Stimulated activated CD4-positive, alpha-beta T cell treated with anti-CD3 and anti-CD28 coated beads, Interleukin-1b, Interleukin-23, amount 100 ng/mL, for 1 hour (primary cell): ENCODE data around the gene KLC1.
"Not testable (repeated sequence)": the region's sequence is repeated elsewhere in the genome, so short reads cannot be mapped to it uniquely, and the experiment has no call there.

ENCODE experiments used
- DNase-seq, 2 donors: peaks; one replicate each; pipeline ENCODE4 v3.0.0-alpha.2; 2020; ENCODE audit warnings: low read depth in 2 of 2

KLC1 gene

DNA sequence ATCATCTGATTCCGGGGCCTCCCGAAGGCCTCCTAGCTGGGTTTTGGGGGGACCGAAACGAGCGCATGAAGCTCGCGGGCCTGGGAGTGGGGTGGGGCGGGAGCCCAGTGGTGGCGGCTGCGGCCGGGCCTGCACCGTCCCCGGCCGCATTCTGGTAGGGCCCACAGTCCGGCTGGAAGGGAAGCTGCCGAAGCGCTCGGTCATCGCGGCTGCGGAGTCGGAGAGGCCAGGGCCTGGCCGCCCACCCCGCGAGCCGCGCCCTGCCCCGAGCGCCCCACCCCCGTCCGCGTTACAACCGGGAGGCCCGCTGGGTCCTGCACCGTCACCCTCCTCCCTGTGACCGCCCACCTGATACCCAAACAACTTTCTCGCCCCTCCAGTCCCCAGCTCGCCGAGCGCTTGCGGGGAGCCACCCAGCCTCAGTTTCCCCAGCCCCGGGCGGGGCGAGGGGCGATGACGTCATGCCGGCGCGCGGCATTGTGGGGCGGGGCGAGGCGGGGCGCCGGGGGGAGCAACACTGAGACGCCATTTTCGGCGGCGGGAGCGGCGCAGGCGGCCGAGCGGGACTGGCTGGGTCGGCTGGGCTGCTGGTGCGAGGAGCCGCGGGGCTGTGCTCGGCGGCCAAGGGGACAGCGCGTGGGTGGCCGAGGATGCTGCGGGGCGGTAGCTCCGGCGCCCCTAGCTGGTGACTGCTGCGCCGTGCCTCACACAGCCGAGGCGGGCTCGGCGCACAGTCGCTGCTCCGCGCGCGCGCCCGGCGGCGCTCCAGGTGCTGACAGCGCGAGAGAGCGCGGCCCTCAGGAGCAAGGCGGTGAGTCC lies at the start of gene KLC1:
Gene KLC1 (plus strand): TSS at position 528 of the 819 bp plus-strand sequence. CDS start 25,354 bp downstream, outside the sequence.
- DNase-seq = peak; percentile 54 to 87

DNA sequence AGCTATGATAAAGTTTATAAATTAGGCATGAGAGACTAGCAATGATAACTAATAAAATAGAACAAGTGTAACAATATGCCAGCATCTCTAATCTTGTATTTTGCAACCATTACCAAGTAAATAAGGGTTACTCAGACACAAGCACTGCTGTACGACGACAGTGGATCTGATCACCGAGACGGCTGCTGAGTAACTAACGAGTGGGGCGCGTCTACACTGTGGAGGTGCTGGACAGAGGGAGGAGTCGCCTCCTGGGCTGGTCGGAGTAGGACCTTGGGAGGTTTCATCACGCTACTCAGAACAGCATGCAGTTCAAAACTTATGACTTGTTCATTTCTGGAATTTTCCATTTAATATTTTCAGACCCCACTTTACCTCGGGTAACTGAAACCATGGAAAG lies 47.8 kb upstream of the KLC1 start:
- no peak for DNase-seq

DNA sequence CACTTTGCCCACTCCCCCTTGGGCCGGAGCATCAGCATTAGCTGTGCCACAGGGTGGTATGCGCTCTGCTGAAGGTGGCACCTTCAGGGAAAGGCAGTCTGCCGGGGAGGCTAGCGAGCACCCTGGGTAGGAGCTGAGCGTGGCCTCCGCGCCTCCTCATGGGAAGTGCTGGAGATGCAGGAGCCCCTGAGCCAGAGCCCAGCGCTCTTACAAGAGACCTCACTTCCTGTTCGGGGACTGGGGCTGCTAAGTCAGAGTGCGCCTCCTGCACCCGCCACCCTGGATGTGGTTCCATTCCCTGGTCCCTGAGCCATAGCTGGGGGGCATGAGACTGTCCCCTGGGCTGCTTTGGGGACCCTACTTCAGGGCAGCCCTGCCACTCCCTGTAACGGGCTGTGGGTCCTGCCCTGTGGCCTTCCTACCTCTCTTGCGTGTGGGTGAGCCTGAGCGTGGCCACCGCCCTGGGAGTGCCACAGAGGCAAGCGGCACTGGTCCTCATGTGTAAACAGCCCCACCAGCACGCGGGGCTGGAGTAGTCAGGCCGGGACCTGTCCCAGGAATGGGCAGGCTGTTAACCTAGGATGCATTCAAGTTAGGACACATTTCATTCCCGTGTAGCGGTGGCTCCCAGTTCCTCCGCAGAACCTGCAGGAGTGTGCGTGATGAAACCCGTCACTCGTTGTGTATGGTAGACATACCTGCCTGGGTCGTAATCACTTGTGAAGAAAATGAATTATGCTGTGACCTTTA lies 46.9 kb upstream of the KLC1 start:
- no peak for DNase-seq

DNA sequence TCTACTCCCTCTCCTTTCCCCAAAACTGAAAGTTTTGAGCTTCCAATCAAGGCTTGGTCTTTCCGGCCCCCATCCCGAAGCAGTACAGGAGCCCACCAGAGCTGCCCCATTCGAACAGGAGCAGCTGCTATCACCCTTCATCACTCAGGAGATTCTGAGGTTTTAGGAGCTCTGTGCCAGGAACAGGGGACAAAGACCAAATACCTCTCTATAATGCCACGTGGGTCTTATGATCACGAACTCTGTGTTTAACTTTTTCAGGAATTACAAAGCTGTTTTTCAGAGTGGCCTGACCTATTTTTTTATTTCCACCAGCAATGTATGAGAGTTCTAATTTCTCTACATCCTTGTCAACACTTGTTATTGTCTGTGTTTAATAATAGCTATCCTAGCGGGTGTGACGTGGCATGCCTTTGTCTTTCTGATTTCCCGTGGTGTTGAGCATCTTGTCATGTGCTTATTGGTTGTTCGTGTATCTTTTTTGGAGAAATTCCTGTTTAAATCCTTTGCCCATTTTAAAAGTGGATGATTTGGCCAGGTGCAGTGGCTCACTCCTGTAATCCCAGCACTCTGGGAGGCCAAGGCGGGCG lies 44.6 kb upstream of the KLC1 start:
- no peak for DNase-seq

DNA sequence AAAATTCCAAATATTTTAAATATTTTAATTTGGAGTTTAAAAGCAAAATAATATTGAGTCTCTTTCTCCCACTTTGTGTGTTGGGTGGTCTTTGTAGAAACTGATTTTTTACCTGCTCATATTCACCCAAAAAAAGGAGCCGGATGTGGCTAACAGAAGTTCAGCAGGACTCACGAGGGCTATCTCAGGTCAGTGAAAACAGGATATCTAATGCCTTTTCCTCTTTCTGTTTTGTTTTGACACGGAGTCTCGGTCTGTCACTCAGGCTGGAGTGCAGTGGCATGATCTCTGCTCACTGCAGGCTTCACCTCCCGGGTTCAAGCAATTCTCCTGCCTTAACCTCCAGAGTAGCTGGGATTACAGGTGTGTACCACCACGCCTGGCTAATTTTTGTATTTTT lies 35.4 kb upstream of the KLC1 start:
- DNase-seq = no peak

DNA sequence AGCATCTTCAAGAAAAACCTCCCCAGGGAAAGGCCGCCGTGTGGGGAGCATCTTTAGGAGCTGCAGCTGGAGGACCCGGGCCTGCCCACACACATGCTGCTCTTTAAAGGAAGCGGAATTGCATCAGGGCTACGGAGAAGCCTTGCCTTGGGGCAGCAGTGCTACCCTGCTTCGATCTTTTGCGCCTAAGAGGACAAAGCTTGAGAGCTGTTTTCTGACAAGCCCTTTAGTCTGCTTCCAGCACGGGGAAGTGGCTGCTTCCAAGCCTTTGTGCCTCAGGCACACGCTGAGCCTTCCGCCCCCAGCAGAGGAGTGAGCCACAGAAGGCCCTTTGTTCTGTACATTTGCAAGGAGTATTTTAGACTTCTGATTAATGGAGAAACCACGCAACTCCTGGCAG lies 34.7 kb upstream of the KLC1 start:
- no peak for DNase-seq

DNA sequence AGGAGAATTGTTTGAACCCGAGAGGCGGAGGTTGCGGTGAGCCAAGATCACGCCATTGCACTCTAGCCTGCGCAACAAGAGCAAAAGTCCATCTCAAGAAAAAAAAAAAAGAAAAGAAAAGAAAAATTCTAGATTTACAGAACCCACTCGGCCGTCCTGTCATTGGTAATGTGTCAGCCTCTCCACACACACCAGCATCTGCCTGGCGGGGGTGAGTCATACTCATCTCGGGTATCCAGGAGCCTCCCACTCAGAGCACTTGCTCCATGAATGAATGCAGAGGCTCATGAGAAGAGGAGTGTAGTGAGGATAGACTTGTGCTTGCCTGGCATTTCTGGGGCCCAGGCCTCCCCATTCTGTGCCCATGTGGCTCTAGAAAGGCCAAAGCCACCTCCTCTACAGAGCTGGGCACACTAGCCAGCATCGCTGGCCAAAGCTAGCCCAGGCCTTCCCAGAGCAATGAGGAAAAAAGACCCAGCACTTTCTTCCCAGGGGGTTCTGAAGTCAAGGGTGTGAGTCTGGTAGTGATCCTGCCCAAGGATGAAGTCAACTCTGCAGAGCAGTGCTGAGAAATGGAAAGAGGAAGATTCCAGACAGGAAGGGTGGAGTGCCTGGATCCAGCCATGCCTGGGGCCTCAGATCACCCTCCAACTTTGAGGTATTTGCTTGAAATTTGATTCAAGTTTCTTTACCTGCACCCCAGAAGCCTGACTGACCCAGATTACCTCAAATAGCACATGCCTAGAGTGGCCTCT lies 31.2 kb upstream of the KLC1 start:
- no peak for DNase-seq

DNA sequence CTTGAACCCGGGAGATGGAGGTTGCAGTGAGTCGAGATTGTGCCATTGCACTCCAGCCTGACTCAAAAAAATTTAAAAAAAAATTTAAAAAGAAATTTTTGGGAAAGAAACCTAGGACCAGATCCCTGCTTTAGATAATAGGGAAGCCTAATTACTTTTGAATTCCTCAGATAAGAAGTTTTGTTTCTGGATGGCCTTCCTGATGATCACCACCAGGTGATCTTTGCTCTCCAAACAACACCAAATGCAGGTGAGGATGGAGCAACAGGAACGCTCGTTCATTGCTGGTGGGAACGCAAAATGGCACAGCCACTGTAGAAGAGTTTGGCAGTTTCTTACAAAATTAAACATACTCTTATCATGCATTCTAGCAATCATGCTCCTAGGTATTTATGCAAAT lies 28.5 kb upstream of the KLC1 start:
- no peak for DNase-seq

DNA sequence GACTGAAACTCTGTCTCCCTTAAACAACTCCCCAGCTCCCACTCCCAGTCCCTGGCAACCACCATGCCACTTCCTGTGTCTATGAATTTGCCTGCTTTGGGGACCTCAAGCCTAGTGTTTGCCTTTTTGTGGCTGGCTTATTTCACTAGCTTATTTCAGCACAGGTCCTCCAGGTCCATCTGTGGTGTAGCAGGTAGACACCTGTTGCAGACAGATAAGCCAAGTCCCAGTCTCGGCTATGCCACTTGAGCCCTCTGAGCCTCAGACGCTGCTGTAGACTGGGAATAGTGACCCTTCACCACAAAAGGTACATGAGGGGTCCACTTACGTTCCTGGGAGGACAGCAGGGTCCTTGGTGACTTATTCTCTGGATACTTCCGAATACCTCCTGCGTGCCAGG lies 24.4 kb upstream of the KLC1 start:
- no peak for DNase-seq

DNA sequence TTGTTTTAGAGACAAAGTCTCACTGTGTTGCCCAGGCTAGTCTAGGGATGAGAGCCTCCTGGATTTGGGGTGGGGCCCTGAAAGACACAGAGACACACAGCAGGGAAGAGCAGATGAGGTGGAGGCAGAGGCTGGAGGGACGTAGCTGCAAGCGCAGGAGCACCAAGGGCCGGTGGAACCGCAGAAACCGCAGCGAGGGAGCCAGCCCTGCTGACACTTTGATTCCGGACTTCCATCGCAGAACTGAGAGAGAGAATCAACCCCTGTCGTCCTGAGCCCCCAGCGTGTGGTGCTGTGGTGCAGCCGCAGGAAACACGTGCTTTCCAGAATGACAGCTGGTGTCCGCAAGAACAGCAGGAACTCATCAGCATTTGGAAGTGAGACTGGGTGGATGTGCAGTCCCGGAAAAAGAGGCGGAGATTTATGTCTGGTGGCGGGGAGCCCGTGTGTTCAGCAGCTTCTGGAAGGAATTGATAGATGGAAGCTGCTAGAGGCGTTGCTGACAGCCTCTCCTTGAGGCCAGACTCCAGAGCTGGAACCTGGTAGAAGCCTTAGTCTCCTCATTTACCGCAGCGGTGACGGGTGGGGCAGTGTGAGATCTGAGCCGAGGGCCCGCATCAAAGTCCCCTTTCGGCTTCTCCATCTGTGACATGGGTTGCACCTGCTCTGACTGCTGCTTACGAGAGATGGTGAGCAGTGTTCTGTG lies 21.9 kb upstream of the KLC1 start:
- no peak for DNase-seq

DNA sequence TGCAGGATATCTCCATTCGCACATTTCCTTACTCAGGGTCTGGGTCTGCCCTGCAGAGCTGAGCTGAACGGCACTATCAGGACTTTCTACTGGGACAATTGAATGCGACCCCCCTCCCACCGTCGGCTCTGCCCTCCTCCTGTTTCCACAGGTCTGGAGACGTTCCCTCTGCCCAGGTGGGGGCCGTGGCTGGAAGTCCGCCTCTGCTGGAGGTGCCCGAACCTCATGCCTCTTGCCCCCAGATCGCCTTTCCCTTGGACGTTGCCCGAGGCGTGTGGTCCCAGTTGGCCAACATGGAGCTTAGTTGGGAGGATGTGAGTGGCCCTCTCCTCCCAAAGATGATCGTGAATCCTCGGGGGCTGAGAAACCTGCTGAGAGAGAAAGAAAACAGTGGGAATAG lies 21.2 kb upstream of the KLC1 start:
- no peak for DNase-seq

DNA sequence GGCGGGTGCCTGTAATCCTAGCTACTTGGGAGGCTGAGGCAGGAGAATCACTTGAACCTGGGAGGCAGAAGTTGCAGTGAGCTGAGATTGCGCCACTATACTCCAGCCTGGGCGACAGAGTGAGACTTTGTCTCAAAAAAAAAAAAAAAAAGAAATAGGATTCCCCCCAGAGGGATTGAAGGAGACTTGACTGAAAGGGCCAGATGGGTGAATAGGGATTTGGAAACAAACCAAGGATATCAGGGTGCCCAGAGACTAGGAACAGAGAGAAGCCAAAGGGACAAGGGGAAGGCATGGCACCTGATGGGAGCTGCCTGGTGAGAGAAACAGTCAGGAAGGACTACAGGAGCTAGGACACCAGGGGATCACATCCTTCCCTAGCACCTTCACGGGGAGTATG lies 19.9 kb upstream of the KLC1 start:
- DNase-seq = not testable (repeated sequence)

DNA sequence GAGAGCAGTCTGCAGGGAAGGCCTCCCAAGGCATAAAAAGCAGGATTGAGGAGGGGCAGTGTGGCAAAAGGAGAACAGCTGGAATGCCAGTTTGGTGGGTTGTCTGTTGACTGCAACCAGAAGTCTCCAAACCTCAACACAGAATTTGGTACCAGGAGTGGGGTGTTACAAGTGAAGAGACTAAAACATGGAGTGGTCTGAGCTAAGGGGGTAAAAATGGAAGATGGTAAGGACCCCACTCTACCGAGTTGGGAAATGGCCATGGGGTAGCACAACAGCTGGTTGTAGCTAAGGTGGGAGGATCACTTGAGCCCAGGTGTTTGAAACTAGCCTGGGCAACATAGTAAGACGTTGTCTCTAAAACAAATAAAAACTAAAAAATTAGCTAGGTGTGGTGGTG lies 17.8 kb upstream of the KLC1 start:
- no peak for DNase-seq

DNA sequence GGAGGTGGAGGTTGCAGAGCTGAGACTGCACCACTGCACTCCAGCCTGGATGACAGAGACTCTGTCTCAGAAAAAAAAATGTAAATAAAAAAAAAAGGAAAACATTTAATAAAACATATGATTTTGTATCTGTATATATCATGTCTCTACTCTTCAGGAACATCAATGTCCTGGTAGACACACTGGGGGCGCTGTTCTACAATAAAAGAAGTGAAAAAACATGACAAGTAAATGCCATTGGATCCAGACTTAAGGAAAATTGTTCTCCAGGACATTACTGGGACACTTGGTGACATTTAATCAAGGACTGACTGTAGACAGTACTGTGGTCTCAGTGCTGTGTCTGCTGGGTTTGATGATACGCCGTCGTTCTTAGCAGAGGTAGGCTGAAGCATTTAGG lies 15.5 kb upstream of the KLC1 start:
- no peak for DNase-seq

DNA sequence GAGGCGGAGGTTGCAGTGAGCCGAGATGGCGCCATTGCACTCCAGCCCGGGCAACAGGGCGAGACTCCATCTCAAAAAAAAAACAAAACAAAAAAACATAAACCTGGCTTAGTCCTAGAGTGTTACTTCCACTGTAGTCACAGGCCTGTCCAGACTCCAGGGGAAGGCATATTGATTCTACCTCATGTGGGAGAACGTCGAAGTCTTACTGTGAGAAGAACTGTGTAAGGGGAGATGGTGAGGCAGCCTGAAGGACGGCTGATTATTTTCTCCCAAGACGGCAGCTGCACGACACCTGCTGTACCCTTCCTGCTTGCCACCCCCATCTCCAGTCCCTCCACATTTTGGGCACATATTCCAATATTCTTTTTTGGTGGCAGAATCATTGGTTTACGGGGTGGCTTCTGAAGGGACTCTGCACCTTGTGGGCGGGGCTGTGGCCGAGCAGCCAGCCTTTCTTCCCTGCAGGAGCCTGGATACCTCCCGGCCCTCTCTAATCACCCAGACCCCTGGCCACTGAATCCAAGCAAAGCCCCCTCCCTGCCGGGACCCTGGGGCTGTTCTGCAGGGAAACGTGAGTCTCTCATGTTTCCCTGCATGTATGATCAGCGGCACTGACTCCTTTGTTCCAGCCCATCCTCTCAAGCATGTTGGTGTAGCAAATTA lies 12.2 kb upstream of the KLC1 start:
- no peak for DNase-seq

DNA sequence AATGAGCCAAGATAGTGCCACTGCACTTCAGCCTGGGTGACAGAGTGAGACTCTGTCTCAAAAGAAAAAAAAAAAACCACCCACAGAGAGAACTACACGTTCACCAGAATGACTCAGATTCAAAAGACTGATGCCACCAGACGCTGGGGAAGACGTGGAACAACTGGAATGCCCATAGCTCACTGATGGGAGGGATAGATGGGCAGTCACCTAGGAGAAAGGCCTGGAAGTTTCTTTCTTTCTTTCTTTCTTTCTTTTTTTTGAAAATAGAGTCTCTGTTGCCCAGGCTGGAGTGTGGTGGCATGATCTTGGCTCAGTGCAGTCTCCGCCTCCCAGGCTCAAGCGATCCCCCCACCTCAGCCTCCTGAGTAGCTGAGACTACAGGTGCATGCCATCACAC lies 10.0 kb upstream of the KLC1 start:
- no peak for DNase-seq

DNA sequence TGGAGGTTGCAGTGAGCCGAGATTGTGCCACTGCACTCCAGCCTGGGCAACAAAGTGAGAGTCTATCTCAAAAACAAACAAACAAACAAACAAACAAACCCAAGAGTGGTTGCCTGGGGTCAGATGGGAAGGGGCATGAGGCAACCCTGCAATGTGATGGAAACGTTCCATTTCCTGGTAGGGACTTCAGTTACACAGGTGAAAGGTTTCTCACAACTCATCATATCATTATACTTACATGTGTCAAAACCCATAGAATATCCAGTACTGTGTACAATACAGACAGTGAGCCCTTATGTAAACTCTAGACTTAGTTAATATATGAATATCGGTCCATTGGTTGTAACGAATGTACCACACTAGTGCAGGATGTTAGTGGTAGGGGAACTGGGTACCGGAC lies 7.2 kb upstream of the KLC1 start:
- no peak for DNase-seq

DNA sequence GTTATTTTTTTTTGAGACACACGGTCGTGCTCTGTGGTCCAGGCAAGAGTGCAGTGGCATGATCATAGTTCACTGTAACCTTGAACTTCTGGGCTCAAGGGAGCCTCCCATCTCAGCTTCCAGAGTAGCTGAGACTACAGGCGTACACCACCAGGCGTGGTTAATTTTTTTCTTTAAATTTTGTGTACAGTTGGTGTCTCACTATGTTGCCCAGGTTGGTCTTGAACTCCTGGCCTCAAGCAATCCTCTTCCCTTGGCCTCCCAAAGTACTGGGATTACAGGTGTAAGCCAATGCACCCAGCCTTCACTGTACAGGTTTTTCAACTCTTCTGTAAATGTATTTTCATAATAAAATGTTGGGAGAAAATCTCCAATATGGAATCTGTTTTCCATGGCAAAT lies 5.7 kb upstream of the KLC1 start:
- no peak for DNase-seq

DNA sequence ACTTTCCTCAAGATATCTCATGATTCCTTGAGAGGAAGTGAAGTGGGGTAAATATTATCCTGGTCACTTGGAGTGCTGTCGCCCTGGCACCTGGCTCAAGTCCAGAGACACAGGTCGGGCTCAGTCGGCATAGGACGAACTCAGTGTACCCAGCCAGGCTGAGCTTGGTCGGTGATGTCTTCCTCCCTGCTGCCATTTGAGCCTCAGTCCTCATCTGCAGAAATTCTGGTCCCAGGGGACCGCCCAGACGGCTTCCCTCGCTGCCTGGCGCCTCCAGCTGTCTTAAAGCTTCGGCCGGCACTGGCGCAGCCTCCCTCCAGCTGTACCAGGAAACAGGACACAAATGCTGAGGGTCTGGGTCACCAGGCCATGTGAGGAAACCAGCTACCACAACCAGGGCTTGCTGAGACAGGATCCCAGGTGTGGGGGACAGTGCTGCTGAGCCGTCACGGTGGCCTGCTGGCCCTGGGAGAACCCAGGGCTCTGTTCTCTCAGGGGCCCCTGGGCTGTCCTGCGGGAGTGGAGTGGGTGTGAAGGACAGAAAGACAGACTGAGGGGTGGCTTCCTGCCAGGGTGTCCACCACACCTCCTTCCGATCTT lies 5.0 kb upstream of the KLC1 start:
- DNase-seq = no peak

DNA sequence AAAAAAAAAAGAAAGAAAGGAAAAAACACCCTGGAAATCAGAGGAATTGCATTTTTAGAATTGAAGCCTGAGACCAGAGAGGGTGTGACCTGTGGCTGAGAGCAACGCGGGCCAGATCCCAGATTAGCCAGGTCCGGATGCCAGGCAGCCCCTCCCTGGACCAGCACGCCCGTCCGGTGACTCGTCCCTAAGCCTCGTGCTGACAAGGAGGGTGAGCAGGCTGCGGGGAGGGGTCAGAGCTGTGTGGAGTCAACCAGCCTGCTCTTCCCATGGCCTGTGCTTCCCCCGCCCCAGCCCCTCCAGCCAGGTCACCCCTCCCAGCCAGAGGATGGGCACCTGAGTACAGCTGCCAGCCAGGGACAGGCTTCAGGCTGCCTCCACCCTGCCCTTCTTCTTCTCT lies 4.2 kb upstream of the KLC1 start:
- no peak for DNase-seq
